GM11168 (cell line): ENCODE data around the gene MORN1.

Source experiments
- in situ Hi-C: fragments of 300-500 bp; cut with MboI; formaldehyde crosslinking; loops from one replicate; pipeline ENCODE4 v1.12.0; 2022; ENCODE audit warnings: low sequenced_read_pairs; ENCODE audit not compliant: unreplicated experiment

The MORN1 gene

GRCh38 chr1:2407166-2407990, 16.0 kb upstream of the MORN1 start:
- in situ Hi-C loops = no loop called here

- in situ Hi-C loops = no loop called here
Measured at GRCh38 chr1:2406451-2407041, 15.2 kb upstream of the MORN1 start.

GRCh38 chr1:2405588-2406295, 14.4 kb upstream of the MORN1 start:
- in situ Hi-C loops = no loop called here

GRCh38 chr1:2404890-2405511, 13.6 kb upstream of the MORN1 start:
- in situ Hi-C loops = no loop called here

- in situ Hi-C loops = no loop called here
Measured at GRCh38 chr1:2404142-2404889, 13.0 kb upstream of the MORN1 start.

- in situ Hi-C loops = no loop called here
Measured at GRCh38 chr1:2403273-2403672, 11.9 kb upstream of the MORN1 start.

GRCh38 chr1:2402420-2402819, 11.1 kb upstream of the MORN1 start:
- in situ Hi-C loops = no loop called here

- in situ Hi-C loops = no loop called here
Measured at GRCh38 chr1:2400950-2401649, 9.7 kb upstream of the MORN1 start.

- in situ Hi-C loops = no loop called here
Measured at GRCh38 chr1:2400576-2400909, 9.2 kb upstream of the MORN1 start.

GRCh38 chr1:2399890-2400575, 8.7 kb upstream of the MORN1 start:
- in situ Hi-C loops = no loop called here

- in situ Hi-C loops = no loop called here
Measured at GRCh38 chr1:2398871-2399270, 7.5 kb upstream of the MORN1 start.

- in situ Hi-C loops = no loop called here
Measured at GRCh38 chr1:2397007-2397679, 5.8 kb upstream of the MORN1 start.

- in situ Hi-C loops = no loop called here
Measured at GRCh38 chr1:2396476-2396875, 5.1 kb upstream of the MORN1 start.

- in situ Hi-C loops = no loop called here
Measured at GRCh38 chr1:2396059-2396458, 4.7 kb upstream of the MORN1 start.

- in situ Hi-C loops = no loop called here
Measured at GRCh38 chr1:2395245-2395644, 3.9 kb upstream of the MORN1 start.

GRCh38 chr1:2394761-2395160, 3.4 kb upstream of the MORN1 start:
- in situ Hi-C loops = no loop called here

- in situ Hi-C loops = no loop called here
Measured at GRCh38 chr1:2394220-2394619, 2.9 kb upstream of the MORN1 start.

GRCh38 chr1:2393471-2393877, 2.1 kb upstream of the MORN1 start:
- in situ Hi-C loops = no loop called here

GRCh38 chr1:2392686-2393085, 1.3 kb upstream of the MORN1 start:
- in situ Hi-C loops = no loop called here
